GM19463 (cell line): ENCODE measurements around the gene AGRP.
"Not testable (repeated sequence)": the region's sequence is repeated elsewhere in the genome, so short reads cannot be mapped to it uniquely, and the experiment has no call there.

Source experiments
- ATAC-seq: cut with Tn5 transposase; IDR thresholded peaks from one replicate; pipeline ENCODE4 v1.9.1; 2021; ENCODE audit warnings: mild to moderate bottlenecking, moderate library complexity; ENCODE audit not compliant: unreplicated experiment

Gene AGRP

GRCh38 chr16:67483150-67483549, at the start of gene AGRP:
Gene AGRP (minus strand): TSS chr16:67483547. CDS start chr16:67483398, 149 bp downstream.
- ATAC-seq: no peak

GRCh38 chr16:67531247-67531646, 47.9 kb upstream of the AGRP start:
- ATAC-seq: no peak

DNA sequence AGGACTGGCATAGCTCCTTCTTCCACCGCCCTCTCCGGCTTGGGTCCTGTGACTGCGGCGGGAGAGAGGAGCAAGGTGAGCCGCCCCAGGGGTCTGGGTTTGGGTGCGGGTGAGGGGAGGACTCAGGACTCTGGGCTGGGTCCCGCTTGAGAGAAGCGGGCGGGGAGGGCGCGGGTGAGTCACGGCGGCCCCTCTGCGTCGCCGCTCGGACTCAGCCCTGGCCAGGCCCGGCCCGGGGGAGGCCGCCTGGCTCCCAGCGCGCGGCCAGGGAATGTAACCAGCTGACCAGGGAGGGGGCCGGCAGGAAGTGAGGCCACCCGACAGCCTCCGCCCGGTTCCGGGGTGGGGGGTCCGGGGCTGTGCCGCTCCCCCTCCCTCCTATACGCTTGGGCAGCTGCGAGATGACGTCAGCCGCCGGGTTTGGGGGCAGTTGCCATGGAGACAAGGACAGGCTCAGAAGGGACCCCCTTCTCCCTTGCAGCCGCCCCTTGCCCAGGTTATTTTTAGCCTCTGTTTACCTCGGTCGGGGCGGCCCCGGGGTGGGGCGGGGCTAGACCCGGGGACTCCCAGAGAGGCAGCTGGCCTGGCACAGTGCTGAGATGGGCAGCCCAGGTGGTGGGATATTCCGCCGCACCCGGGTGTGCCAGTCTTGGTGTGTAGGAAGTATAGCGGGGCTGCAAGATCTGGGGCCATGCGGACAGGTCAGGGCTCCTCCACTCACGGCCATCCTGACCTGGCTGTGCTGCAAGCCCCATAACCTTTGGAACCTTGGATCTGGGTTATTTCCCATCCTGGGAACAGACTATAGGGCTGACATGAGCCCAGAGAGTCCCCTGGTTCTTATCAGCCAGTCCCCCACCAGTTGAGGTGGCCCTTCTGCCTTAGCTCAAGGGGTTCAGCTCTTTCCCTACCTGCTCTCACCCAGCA, 46.9 kb upstream of the AGRP start:
- peak; percentile 40 for ATAC-seq

- ATAC-seq: no peak
Measured at GRCh38 chr16:67529582-67530012, 46.2 kb upstream of the AGRP start.

GRCh38 chr16:67528870-67529581, 45.7 kb upstream of the AGRP start:
- peak; percentile 25 for ATAC-seq

DNA sequence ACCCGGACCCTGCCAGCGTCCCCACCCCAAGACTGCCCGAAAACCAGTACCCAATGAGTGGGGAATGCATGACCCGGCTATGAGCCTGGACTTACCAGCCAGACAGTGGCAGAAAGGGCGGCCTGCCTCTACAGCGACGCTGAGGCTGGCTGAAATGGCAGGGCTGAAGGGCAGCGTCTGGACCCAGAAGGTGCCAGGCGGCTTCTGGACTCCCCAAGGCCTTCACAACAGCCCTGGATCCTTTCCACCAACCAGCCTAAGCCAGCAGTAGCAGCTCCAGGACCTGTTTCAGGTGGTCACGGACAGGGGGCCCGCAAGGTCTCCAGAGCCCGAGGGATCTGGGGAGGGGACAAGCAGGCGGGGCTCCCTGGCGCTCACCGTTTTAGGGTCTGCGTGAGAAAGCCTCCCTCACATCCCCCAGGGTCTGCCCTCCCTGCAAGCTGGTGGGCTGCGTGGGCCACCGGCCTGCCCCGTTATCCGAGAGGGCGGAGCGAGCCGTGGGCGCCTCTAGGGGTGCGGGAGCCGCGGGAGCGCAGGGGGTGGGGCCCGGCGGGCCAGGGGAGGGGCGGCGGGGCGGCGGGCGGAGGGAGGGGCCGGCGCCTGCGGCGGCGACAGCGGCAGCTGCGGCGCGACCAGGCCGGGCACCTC, 45.0 kb upstream of the AGRP start, which contains the start of gene RIPOR1:
Gene RIPOR1 (plus strand): TSS at position 608 of the 648 bp plus-strand sequence. CDS start 9,618 bp downstream, outside the sequence.
- peak; percentile 40 for ATAC-seq

GRCh38 chr16:67526149-67526791, 42.9 kb upstream of the AGRP start:
- no peak for ATAC-seq

- ATAC-seq: no peak
Measured at GRCh38 chr16:67525176-67525860, 42.0 kb upstream of the AGRP start.

GRCh38 chr16:67521095-67521804, 37.9 kb upstream of the AGRP start:
- ATAC-seq: peak; percentile 59

DNA sequence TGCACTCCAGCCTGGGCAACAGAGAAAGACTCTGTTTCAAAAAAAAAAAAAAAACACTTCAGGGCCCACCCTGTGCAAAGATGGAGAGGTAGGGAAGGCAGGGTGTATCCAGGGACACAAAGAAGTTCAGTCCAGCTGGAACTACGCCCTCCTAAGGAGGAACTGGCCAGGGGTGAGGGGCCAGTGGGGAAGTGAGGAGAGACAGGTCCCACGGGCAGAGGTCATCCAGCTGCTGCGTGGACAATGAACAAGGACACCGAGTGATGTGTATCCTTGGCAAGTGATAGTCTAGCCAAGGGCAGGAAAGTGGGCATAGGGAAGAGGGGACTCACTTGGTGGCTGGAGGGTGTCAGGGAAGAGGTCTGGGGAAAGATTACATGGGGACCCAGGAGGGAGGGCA, 35.9 kb upstream of the AGRP start:
- ATAC-seq: no peak

DNA sequence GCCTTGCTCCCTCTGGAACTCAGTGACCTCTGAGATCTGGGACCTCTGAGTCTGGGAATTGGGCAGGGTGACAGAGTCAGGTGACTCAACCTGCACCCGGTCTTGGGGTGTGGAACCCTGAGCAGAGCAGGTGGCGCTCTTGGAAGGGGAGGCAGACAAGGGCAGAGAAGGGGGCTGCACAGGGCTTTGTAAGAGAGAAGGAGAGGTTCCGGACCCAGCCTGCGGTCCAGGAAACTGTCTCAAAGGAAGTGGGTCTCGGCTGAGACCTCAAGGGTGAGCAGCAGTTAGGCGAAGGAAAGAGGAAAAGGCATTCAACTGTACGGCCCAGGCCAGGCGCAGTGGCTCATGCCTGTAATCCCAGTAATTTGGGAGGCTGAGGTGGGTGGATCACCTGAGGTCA, 35.3 kb upstream of the AGRP start:
- ATAC-seq: no peak

GRCh38 chr16:67517661-67518423, 34.5 kb upstream of the AGRP start:
- ATAC-seq: peak; percentile 43

GRCh38 chr16:67517155-67517445, 33.8 kb upstream of the AGRP start:
- no peak for ATAC-seq

GRCh38 chr16:67516296-67517154, 33.2 kb upstream of the AGRP start:
- no peak for ATAC-seq

DNA sequence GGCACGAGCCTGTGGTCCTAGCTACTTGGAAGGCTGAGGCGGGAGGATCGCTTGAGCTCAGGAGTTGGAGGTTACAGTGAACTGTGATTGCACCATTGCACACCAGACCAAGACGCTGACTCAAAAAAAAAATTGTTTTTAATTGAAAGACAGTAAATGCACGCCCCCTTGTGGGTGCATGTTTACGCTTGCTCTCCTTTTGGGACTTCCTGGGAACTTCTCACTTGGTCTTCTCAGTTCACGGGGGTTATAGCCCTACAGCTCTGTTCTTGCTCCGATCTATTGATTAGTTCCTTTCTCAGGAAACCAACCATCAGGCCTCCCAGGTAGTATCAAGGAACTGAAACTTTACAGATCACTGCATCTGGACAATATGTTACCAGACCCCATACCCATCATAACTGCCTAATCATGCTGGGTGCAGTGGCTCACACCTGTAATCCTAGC, 31.1 kb upstream of the AGRP start:
- ATAC-seq: peak; percentile 59

- not testable (repeated sequence) for ATAC-seq
Measured at GRCh38 chr16:67513892-67514291, 30.5 kb upstream of the AGRP start.

GRCh38 chr16:67509016-67509415, 25.7 kb upstream of the AGRP start:
- ATAC-seq: no peak

- ATAC-seq: no peak
Measured at GRCh38 chr16:67506468-67506867, 23.1 kb upstream of the AGRP start.
